DND-41 (cell line): ENCODE data around the gene KCNMA1.

Source experiments
- ATAC-seq: fragments of 200-7000 bp; cut with Tn5 transposase; 3 replicates; pipeline ENCODE4 v1.9.1; 2021; ENCODE audit warnings: low read depth; ENCODE audit not compliant: insufficient read depth
- DNase-seq: peaks from one replicate; pipeline ENCODE4 v3.0.0-alpha.2; 2020
- H2AFZ ChIP-seq: 2 replicates; pipeline ENCODE4 v1.6.0; 2012; ENCODE audit warnings: low read depth, low read length
- H3K27ac ChIP-seq: 2 replicates; pipeline ENCODE4 v1.5.1; 2012; ENCODE audit warnings: low read length, inconsistent platforms
- H3K27me3 ChIP-seq: fragments of 200-600 bp; sonication (generic); 2 replicates; pipeline ENCODE4 v1.6.0; 2012; ENCODE audit warnings: low read length, mild to moderate bottlenecking, inconsistent platforms; ENCODE audit not compliant: insufficient read depth, poor library complexity
- H3K36me3 ChIP-seq: 2 replicates; pipeline ENCODE4 v1.5.1; 2012; ENCODE audit warnings: low read length, inconsistent platforms; ENCODE audit not compliant: insufficient read depth
- H3K4me1 ChIP-seq: 2 replicates; pipeline ENCODE4 v1.5.1; 2012; ENCODE audit warnings: mild to moderate bottlenecking, low read length; ENCODE audit not compliant: insufficient read depth
- H3K4me2 ChIP-seq: 2 replicates; pipeline ENCODE4 v1.6.0; 2012; ENCODE audit warnings: mild to moderate bottlenecking, moderate library complexity, low read length, inconsistent platforms; ENCODE audit not compliant: insufficient read depth
- H3K4me3 ChIP-seq, 2 experiments: fragments of 200-600 bp in 1 of 2; shearing (Covaris generic) in 1 of 2; 2 replicates each; pipeline ENCODE4 v1.5.1; 2012 to 2016; ENCODE audit warnings: inconsistent platforms in 2 of 2, low read length in 2 of 2, mild to moderate bottlenecking in 2 of 2, low read depth in 1 of 2, moderate library complexity in 1 of 2
- H3K79me2 ChIP-seq: 2 replicates; pipeline ENCODE4 v1.6.0; 2012; ENCODE audit warnings: low read length, inconsistent platforms; ENCODE audit not compliant: insufficient read depth
- H3K9ac ChIP-seq: 2 replicates; pipeline ENCODE4 v1.6.0; 2012; ENCODE audit warnings: low read depth, mild to moderate bottlenecking, inconsistent platforms, low read length, moderate library complexity
- H3K9me3 ChIP-seq: 2 replicates; pipeline ENCODE4 v1.5.1; 2012; ENCODE audit warnings: low read length, moderate library complexity, mild to moderate bottlenecking, inconsistent platforms; ENCODE audit not compliant: insufficient read depth, severe bottlenecking
- H4K20me1 ChIP-seq: 2 replicates; pipeline ENCODE4 v1.6.0; 2012; ENCODE audit warnings: low read length; ENCODE audit not compliant: insufficient read depth
- CTCF ChIP-seq: IDR thresholded peaks from 2 replicates; pipeline ENCODE4 v1.5.1; 2012; ENCODE audit warnings: borderline replicate concordance, low read length, moderate library complexity, mild to moderate bottlenecking; ENCODE audit not compliant: poor library complexity, severe bottlenecking; ENCODE audit errors: extremely low read depth
- EZH2 ChIP-seq: IDR thresholded peaks from 3 replicates; pipeline ENCODE4 v1.6.1; 2012; ENCODE audit warnings: borderline replicate concordance, low read depth, mild to moderate bottlenecking, moderate library complexity, low read length, inconsistent platforms; ENCODE audit not compliant: severe bottlenecking

KCNMA1 gene

DNA sequence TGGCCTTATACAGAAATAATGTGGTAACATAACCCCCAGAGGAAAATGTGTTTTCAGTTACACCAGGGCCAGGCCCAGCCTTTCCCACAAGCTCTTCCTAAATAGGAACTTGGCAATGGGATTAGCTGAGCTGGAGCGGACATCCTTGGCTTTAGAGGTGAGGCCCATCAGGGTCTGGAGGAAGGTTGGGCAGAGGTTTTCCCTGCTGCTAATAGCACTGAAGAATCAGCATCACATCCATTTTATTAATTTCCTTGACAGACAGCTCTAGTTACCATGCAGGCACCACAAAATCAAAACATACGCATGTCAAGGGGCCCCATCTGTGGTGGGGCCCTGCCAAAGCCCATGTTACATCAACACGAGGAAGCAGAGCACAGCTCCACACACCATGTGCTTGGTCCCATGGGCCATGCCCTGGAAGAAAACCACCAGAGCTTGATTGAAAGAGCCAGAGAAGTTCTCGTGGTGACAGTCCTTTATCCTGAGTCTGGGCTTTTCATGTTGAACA is 566.6 kb downstream of the KCNMA1 start:
- DNase-seq = no peak
- Histone ChIP-seq H3K27me3 (peaks cover 3% of the 10 kb centered on the region), H2AFZ (no peak overlapping the region), H3K36me3 (no peaks in the 10 kb centered on the region), H3K4me3 (no peak overlapping the region), H3K27ac (no peak overlapping the region), H3K4me2 (no peak overlapping the region), H4K20me1 (no peaks in the 10 kb centered on the region), H3K9me3 (no peaks in the 10 kb centered on the region), H3K9ac (no peak overlapping the region), H3K4me1 (no peaks in the 10 kb centered on the region), H3K79me2 (no peaks in the 10 kb centered on the region)
- ATAC-seq = no peak
- no peak for TF ChIP-seq CTCF
- TF ChIP-seq EZH2 = no peak

GRCh38 chr10:77070346-77070745 is 567.3 kb downstream of the KCNMA1 start:
- no peaks in the 10 kb centered on the region for H3K9me3 ChIP-seq
- no peak overlapping the region for H3K9ac ChIP-seq
- no peak overlapping the region for H3K4me2 ChIP-seq
- no peaks in the 10 kb centered on the region for H3K79me2 ChIP-seq
- no peak overlapping the region for H3K27ac ChIP-seq
- no peak overlapping the region for H2AFZ ChIP-seq
- no peak overlapping the region for H3K4me3 ChIP-seq
- H4K20me1 ChIP-seq = no peaks in the 10 kb centered on the region
- ATAC-seq (no peak), DNase-seq (no peak)
- no peak for TF ChIP-seq CTCF
- no peak for TF ChIP-seq EZH2
- no peaks in the 10 kb centered on the region for H3K4me1 ChIP-seq
- no peaks in the 10 kb centered on the region for H3K36me3 ChIP-seq
- peaks cover 3% of the 10 kb centered on the region for H3K27me3 ChIP-seq

DNA sequence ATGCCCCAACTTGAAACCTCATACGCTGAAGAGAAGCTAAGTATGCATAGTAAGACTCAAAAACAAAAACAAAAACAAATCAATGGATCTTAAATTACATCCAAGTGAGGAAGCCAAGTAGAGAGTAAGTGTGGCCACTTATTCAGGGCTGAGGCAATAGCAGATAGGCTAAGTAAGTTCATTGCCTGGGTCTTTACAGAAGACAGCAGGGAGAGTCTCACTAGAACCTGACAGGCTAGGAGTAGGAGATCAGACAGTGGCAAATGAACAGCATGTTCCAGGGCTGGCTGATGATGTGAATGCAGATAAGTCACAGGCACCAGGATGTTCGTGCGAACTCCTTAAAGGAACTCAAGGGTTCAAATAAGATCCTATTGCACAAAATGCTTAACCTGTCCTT is 568.6 kb downstream of the KCNMA1 start:
- Histone ChIP-seq H4K20me1 (no peaks in the 10 kb centered on the region), H3K4me2 (no peak overlapping the region), H3K4me1 (no peaks in the 10 kb centered on the region), H3K9me3 (no peaks in the 10 kb centered on the region), H3K4me3 (no peak overlapping the region), H3K79me2 (no peaks in the 10 kb centered on the region), H2AFZ (no peak overlapping the region), H3K27ac (no peak overlapping the region), H3K36me3 (no peaks in the 10 kb centered on the region), H3K27me3 (peaks cover 3% of the 10 kb centered on the region), H3K9ac (no peak overlapping the region)
- ATAC-seq (no peak), DNase-seq (no peak)
- no peak for TF ChIP-seq CTCF
- TF ChIP-seq EZH2 = no peak

DNA sequence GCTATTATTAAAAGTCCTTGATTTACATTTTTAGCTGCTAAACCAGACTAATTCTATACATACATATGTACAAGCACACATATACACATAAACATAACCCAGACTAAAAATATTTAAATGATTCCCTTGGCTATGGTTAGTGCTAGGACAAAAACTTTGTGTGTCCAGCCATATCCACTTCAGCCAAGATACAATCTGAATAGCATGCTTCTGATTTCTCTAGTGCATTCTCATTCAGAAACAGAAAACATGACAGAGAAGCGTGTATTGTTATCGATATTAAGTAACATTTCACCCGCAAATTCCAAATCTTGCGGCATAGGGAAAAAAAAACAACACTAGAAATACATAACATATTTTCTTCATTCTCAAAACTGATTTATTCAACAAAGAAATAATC is 569.3 kb downstream of the KCNMA1 start:
- Histone ChIP-seq H3K9ac (no peak overlapping the region), H3K27me3 (peaks cover 3% of the 10 kb centered on the region), H2AFZ (no peak overlapping the region), H3K9me3 (no peaks in the 10 kb centered on the region), H3K4me3 (no peak overlapping the region), H4K20me1 (no peaks in the 10 kb centered on the region), H3K27ac (no peak overlapping the region), H3K79me2 (no peaks in the 10 kb centered on the region), H3K4me2 (no peak overlapping the region), H3K4me1 (no peaks in the 10 kb centered on the region), H3K36me3 (no peaks in the 10 kb centered on the region)
- TF ChIP-seq CTCF (no peak), EZH2 (no peak)
- ATAC-seq (no peak), DNase-seq (no peak)
